ENCODE data around the gene RHOF. TPM values are rescaled to one million over a fixed set of nuclear protein-coding genes. Genes with fewer than 3 reads are reported as not detected.

The RHOF gene
- total RNA-seq, 1 donor from 2014 or later, result 194 TPM

GRCh38 chr12:121770388-121770787 is 23.1 kb downstream of the RHOF start:
- no peak for DNase-seq (ENCODE audit: low read depth)
- Histone ChIP-seq H3K4me3 (ENCODE audit: low read depth, low read length) (no peak overlapping the region), H3K27me3 (ENCODE audit: control insufficient read depth, insufficient read depth, low read length) (no peaks in the 10 kb centered on the region), H3K36me3 (ENCODE audit: control insufficient read depth, insufficient read depth, low read length) (no peaks in the 10 kb centered on the region)
- TF ChIP-seq CTCF (IDR thresholded peaks at IDR 0.05; ENCODE audit: insufficient read depth, low read length, poor library complexity, severe bottlenecking), result no peak

GRCh38 chr12:121769831-121770301 is 23.6 kb downstream of the RHOF start:
- Histone ChIP-seq H3K4me3 (ENCODE audit: low read depth, low read length) (no peak overlapping the region), H3K27me3 (ENCODE audit: control insufficient read depth, insufficient read depth, low read length) (no peaks in the 10 kb centered on the region), H3K36me3 (ENCODE audit: control insufficient read depth, insufficient read depth, low read length) (no peaks in the 10 kb centered on the region)
- no peak for DNase-seq (ENCODE audit: low read depth)
- no peak for TF ChIP-seq CTCF (IDR thresholded peaks at IDR 0.05; ENCODE audit: insufficient read depth, low read length, poor library complexity, severe bottlenecking)

GRCh38 chr12:121769297-121769830 is 24.1 kb downstream of the RHOF start:
- no peak for TF ChIP-seq CTCF (IDR thresholded peaks at IDR 0.05; ENCODE audit: insufficient read depth, low read length, poor library complexity, severe bottlenecking)
- Histone ChIP-seq H3K36me3 (ENCODE audit: control insufficient read depth, insufficient read depth, low read length) (no peaks in the 10 kb centered on the region), H3K4me3 (ENCODE audit: low read depth, low read length) (no peak overlapping the region), H3K27me3 (ENCODE audit: control insufficient read depth, insufficient read depth, low read length) (no peaks in the 10 kb centered on the region)
- DNase-seq (ENCODE audit: low read depth), result no peak

GRCh38 chr12:121767525-121768016 is 25.9 kb downstream of the RHOF start:
- H3K4me3 ChIP-seq (ENCODE audit: low read depth, low read length), result no peak overlapping the region
- TF ChIP-seq CTCF (IDR thresholded peaks at IDR 0.05; ENCODE audit: insufficient read depth, low read length, poor library complexity, severe bottlenecking), result no peak
- H3K36me3 ChIP-seq (ENCODE audit: control insufficient read depth, insufficient read depth, low read length), result no peaks in the 10 kb centered on the region
- DNase-seq (ENCODE audit: low read depth), result no peak
- H3K27me3 ChIP-seq (ENCODE audit: control insufficient read depth, insufficient read depth, low read length), result no peaks in the 10 kb centered on the region

- H3K27me3 ChIP-seq (ENCODE audit: control insufficient read depth, insufficient read depth, low read length), result no peaks in the 10 kb centered on the region
- no peak for TF ChIP-seq CTCF (IDR thresholded peaks at IDR 0.05; ENCODE audit: insufficient read depth, low read length, poor library complexity, severe bottlenecking)
These were observed 27.0 kb downstream of the RHOF start for GRCh38 chr12:121766290-121767039.

More at GRCh38 chr12:121766290-121767039, 27.0 kb downstream of the RHOF start:
- no peak for DNase-seq (ENCODE audit: low read depth)
- H3K36me3 ChIP-seq (ENCODE audit: control insufficient read depth, insufficient read depth, low read length), result no peaks in the 10 kb centered on the region
- no peak overlapping the region for H3K4me3 ChIP-seq (ENCODE audit: low read depth, low read length)
